HG03135 (cell line): ENCODE data around the gene COG1.

Experiments used
- ATAC-seq: cut with Tn5 transposase; IDR thresholded peaks from one replicate; pipeline ENCODE4 v1.9.1; 2021; ENCODE audit warnings: mild to moderate bottlenecking, moderate library complexity; ENCODE audit not compliant: unreplicated experiment

Gene COG1

GRCh38 chr17:73227944-73228343 is 35.1 kb downstream of the COG1 start:
- no peak for ATAC-seq

GRCh38 chr17:73228748-73229236 is 35.9 kb downstream of the COG1 start:
- no peak for ATAC-seq

GRCh38 chr17:73230088-73230487 is 37.2 kb downstream of the COG1 start:
- ATAC-seq, result no peak

- ATAC-seq, result no peak
These were observed 38.5 kb downstream of the COG1 start for GRCh38 chr17:73231395-73231794.

GRCh38 chr17:73231841-73232586 is 39.2 kb downstream of the COG1 start:
- peak; percentile 77 for ATAC-seq

GRCh38 chr17:73232587-73233373 is 39.9 kb downstream of the COG1 start:
- peak; percentile 18 for ATAC-seq

GRCh38 chr17:73234736-73235135 is 41.9 kb downstream of the COG1 start:
- no peak for ATAC-seq

- no peak for ATAC-seq
These were observed 44.9 kb downstream of the COG1 start for GRCh38 chr17:73237714-73238113.

GRCh38 chr17:73240561-73240960 is 47.7 kb downstream of the COG1 start:
- ATAC-seq, result no peak

GRCh38 chr17:73247726-73248125 is 54.9 kb downstream of the COG1 start:
- ATAC-seq, result no peak

- no peak for ATAC-seq
These were observed 55.7 kb downstream of the COG1 start for GRCh38 chr17:73248532-73248931.

GRCh38 chr17:73249700-73250099 is 56.8 kb downstream of the COG1 start:
- no peak for ATAC-seq

- ATAC-seq, result no peak
These were observed 58.2 kb downstream of the COG1 start for GRCh38 chr17:73250851-73251640.

GRCh38 chr17:73251871-73252270 is 59.0 kb downstream of the COG1 start:
- ATAC-seq, result no peak

GRCh38 chr17:73255671-73256181 is 62.9 kb downstream of the COG1 start:
- ATAC-seq, result no peak

- ATAC-seq, result no peak
These were observed 63.4 kb downstream of the COG1 start for GRCh38 chr17:73256220-73256619.

GRCh38 chr17:73257516-73257915 is 64.7 kb downstream of the COG1 start:
- no peak for ATAC-seq
